Heart left ventricle (tissue), 13 donors: ENCODE measurements around the gene EFCAB5.

Experiments used
- CTCF ChIP-seq, 12 donors: fragments of 200-600 bp; sonication (generic) in 4 of 12; IDR thresholded peaks; one replicate each; pipeline versions ENCODE4 v1.5.0 to v1.8.0; 2018 to 2022; ENCODE audit warnings: antibody characterized with exemption in 12 of 12, mild to moderate bottlenecking in 5 of 12
- POLR2A ChIP-seq, 2 donors: fragments of 450-650 bp; IDR thresholded peaks; one replicate each; pipeline ENCODE4 v1.6.1; 2017; ENCODE audit warnings: antibody characterized with exemption in 2 of 2, mild to moderate bottlenecking in 2 of 2, moderate library complexity in 2 of 2
- donor health status: ischemic (EF 13 %, LVEDD 7.1; RV severe dilation, severe dysfunction).
- donor health status: DM: no; HTN: yes; CAD: no.
- donor health status: DM: no; HTN: no; CAD: no.
- donor health status: ischemic (EF 25% LVEDD 6.9; RV normal size, moderate dysfunction).
- donor health status: ischemic (EF 25% LVEDD 5.7; RV mildly dilated, moderate dysfunction).
- donor health status: ischemic (EF 35%, LVEDD 5.7; RV mildly dilated, moderate dysfunction).
- donor health status: nonischemic (EF 11% LVEDD 7.7; RV severe dilation, severe dysfunction).
- donor health status: DM: yes; HTN: yes; CAD: no.
- donor health status: PGD.
- donor health status: ischemic (EF 29% LVEDD 5.4; RV normal size, mild dysfunction).
- donor health status: nonischemic (EF 23%, LVEDD 6.1; RV moderate dilation, normal function).

- TF ChIP-seq CTCF (IDR thresholded peaks at IDR 0.05) (no peak), POLR2A (IDR thresholded peaks at IDR 0.05) (no peak)
These were observed 176.2 kb downstream of the EFCAB5 start for GRCh38 chr17:30117675-30118081.
